GM18505 (cell line): ENCODE data around the gene SH3D21.

Experiments used
- ATAC-seq: cut with Tn5 transposase; IDR thresholded peaks from one replicate; pipeline ENCODE4 v1.9.1; 2021; ENCODE audit not compliant: unreplicated experiment
- POLR2A ChIP-seq: IDR thresholded peaks from 4 replicates; pipeline ENCODE4 v1.6.1; 2011; ENCODE audit warnings: borderline replicate concordance; ENCODE audit not compliant: insufficient read depth, insufficient read length; ENCODE audit errors: extremely low read depth

Gene SH3D21

GRCh38 chr1:36327421-36328087, 21.4 kb downstream of the SH3D21 start:
- no peak for TF ChIP-seq POLR2A
- ATAC-seq = no peak

GRCh38 chr1:36328088-36328480, 21.9 kb downstream of the SH3D21 start:
- no peak for ATAC-seq

GRCh38 chr1:36328713-36329112, 22.5 kb downstream of the SH3D21 start:
- ATAC-seq = no peak
- no peak for TF ChIP-seq POLR2A

More at GRCh38 chr1:36328088-36328480, 21.9 kb downstream of the SH3D21 start:
- no peak for TF ChIP-seq POLR2A

- ATAC-seq = no peak
- TF ChIP-seq POLR2A = no peak
These were observed 23.6 kb downstream of the SH3D21 start for GRCh38 chr1:36329817-36330216.

GRCh38 chr1:36330940-36331339, 24.8 kb downstream of the SH3D21 start:
- ATAC-seq = no peak
- no peak for TF ChIP-seq POLR2A

- TF ChIP-seq POLR2A = no peak
- ATAC-seq = no peak
These were observed 31.7 kb downstream of the SH3D21 start for GRCh38 chr1:36337830-36338229.

GRCh38 chr1:36339215-36339614, 33.0 kb downstream of the SH3D21 start:
- no peak for TF ChIP-seq POLR2A
- ATAC-seq = no peak

GRCh38 chr1:36339615-36340014, 33.4 kb downstream of the SH3D21 start:
- no peak for TF ChIP-seq POLR2A
- no peak for ATAC-seq

- no peak for ATAC-seq
- no peak for TF ChIP-seq POLR2A
These were observed 35.6 kb downstream of the SH3D21 start for GRCh38 chr1:36341626-36342320.

GRCh38 chr1:36342426-36343185, 36.4 kb downstream of the SH3D21 start:
- no peak for ATAC-seq
- TF ChIP-seq POLR2A = no peak

GRCh38 chr1:36343651-36344394, 37.7 kb downstream of the SH3D21 start:
- ATAC-seq = no peak

GRCh38 chr1:36344395-36344680, 38.2 kb downstream of the SH3D21 start:
- ATAC-seq = no peak
- TF ChIP-seq POLR2A = no peak

More at GRCh38 chr1:36343651-36344394, 37.7 kb downstream of the SH3D21 start:
- TF ChIP-seq POLR2A = no peak

- ATAC-seq = no peak
- no peak for TF ChIP-seq POLR2A
These were observed 39.2 kb downstream of the SH3D21 start for GRCh38 chr1:36345353-36345752.
